Daoy (cell line): ENCODE results near the gene CYP4F2. TPM values are rescaled to one million over a fixed set of nuclear protein-coding genes. Genes with fewer than 3 reads are reported as not detected.
A peak's percentile ranks its signal among the peaks of the same experiment; 100 is the strongest.
"Not testable (repeated sequence)": the region's sequence is repeated elsewhere in the genome, so short reads cannot be mapped to it uniquely, and the experiment has no call there.

Experiments
- DNase-seq: peaks from one replicate; pipeline ENCODE4 v3.0.0-alpha.2; 2015; ENCODE audit warnings: low read depth
- total RNA-seq: library from RNA; depleted of rRNA; stranded (reverse); fragments of >200 nt; shearing (Covaris generic); gene quantifications from 2 replicates; pipeline ENCODE4 v1.2.3, GENCODE V29; 2014

The CYP4F2 gene
- total RNA-seq, 1 experiment from 2014 or later: not detected

DNA sequence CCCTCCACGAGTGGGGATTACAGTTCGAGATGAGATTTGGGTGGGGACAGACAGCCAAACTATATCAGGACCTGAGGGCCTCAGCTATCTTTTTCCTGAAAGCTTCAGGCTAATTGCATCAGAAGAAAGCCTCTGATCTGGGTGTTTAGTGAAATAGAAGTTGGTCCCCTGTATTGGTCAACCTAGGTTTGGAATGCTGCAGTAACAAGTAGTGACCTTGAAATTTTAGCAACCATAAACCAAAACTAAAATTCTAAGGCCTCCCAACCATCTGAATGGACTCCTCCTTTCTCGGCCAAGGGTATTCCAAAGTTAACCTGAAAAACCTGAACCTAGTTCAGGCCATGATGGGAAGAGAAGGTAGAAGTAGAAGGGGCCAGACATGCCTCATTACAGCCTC lies 47.5 kb downstream of the CYP4F2 start:
- no peak for DNase-seq

DNA sequence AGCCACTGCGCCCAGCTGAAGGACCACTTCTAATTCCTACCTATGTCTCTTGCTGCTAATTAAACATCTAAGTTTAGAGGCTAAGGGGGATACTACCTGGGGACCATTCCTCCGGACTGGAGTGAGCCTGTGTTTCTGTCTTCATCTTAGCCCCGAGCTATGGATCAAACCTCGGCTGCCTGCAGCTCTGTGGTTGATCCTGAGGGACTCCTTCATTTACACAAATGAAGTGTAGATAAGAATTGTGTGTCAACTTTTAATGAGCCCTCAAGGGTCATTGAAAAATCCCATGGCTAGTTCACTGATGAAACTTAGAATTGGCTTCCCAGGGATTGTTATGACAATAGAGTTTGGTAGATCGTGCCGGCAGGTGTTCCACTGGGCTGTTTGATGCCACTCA lies 51.0 kb downstream of the CYP4F2 start:
- DNase-seq: no peak

DNA sequence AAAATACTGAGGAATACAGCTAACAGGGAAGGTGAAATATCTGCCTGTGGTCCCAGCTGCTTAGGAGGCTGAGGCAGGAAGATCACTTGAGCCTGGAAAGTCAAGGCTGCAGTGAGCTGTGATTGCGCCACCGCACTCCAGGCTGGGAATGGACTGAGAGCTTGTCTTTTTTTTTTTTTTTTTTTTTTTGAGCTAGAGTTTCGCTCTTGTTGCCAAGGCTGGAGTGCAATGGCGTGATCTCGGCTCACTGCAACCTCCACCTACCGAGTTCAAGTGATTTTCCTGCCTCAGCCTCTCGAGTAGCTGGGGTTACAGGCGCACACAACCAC lies 54.0 kb downstream of the CYP4F2 start:
- peak; percentile 63 for DNase-seq

DNA sequence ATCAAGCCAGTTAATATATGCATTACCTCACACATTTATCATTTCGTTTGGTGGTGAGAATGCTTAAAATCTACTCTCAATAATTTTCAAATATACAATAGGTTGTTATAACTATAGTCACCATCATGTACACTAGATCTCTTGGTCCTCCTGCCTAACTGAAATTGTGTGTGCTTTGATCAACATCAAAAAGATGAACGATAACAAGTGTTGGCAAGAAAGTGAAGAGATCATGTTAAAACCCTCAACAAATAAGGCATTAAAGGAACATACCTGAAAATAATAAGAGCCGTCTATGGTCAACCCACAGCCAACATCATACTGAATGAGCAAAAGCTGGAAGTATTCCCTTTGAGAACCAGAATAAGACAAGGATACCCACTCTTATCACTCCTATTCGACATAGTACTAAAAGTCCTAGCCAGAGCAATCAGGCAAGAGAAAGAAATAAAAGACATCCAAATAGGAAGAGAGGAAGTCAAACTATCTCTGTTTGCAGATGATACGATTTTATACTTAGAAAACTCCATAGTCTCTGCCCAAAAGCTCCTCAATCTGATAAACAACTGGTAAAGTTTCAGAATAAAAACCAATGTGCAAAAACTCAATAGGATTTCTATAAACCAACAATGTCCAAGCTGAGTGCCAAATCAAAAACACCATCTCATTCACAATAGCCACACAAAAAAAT lies 54.5 kb downstream of the CYP4F2 start:
- no peak for DNase-seq

DNA sequence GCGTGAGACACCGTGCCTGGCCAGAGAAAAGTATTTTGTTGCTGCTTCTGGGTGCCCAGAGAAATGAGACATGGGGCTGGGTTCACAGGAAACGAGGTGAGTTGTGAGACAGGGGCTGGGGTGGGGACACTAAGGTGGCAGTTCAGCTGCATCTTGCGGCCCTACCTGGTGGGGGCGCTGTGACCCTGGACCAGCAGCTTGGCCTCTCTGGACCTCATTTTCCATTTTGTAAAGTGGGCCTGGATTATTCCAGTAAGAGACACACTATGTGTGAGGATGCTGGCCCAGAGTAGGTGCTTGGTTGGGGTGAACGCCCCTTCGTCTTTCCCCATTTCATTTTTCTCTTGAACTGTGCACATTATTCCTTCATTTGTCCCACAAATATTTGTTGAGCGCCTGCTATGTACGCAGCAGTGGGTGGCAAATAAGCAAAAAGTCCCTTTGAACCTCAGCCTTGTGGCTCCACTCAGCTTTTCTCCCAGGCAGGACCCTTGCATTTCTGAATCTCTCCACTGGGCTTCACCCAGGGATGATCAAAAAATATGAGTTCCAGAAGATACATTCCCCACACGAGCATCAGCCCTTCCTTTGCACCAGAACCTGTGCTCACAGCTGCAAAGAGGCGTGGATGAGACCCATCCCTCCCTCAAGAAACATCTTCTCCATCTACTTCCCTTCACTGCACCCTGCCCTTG lies 55.9 kb downstream of the CYP4F2 start:
- peak; percentile 22 for DNase-seq

DNA sequence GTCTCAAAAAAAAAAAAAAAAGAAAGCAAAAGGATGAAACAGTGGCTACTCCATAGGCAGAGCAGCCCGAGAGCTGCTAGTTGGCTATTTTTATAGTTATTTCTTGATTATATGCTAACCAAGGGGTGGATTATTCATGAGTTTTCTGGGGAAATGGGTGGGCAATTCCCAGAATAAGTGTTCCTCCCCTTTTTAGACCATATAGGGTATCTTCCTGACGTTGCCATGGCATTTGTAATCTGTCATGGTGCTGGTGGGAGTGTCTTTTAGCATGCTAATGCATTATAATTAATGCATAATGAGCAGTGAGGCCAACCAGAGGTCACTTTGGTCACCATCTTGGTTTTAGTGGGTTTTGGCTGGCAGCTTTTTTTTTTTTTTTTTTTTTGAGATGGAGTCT lies 57.0 kb downstream of the CYP4F2 start:
- no peak for DNase-seq

DNA sequence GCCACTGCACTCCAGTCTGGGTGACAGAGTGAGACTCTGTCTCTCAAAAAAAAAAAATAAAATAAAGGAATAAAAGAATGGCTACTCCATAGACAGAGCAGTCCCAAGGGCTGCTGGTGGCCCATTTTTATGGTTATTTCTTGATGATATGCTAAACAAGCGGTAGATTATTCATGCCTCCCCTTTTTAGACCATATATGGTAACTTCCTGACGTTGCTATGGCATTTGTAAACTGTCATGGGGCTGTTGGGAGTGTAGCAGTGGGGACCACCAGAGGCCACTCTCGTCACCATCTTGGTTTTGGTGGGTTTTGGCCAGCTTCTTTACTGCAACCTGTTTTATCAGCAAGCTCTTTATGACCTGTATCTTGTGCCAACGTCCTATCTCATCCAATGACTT lies 58.0 kb downstream of the CYP4F2 start:
- not testable (repeated sequence) for DNase-seq

DNA sequence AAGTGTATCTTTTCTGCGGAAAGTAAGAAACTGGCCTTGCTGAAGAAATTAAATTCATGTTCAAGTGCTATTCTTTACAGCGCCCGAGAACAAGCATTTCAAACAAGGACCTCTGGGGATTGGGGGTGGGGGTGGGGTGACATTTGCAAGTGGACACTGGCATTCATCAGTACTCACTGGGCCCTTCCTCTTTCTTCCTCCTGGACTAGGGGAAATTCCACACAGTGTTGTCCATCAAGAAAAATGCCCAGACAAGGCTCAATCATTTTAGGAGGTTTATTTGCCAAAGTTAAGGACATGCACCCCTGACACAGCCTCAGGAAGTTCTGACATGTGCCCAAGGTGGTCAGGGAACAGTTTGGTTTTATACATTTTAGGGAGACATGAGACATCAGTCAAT lies 59.5 kb downstream of the CYP4F2 start:
- no peak for DNase-seq

DNA sequence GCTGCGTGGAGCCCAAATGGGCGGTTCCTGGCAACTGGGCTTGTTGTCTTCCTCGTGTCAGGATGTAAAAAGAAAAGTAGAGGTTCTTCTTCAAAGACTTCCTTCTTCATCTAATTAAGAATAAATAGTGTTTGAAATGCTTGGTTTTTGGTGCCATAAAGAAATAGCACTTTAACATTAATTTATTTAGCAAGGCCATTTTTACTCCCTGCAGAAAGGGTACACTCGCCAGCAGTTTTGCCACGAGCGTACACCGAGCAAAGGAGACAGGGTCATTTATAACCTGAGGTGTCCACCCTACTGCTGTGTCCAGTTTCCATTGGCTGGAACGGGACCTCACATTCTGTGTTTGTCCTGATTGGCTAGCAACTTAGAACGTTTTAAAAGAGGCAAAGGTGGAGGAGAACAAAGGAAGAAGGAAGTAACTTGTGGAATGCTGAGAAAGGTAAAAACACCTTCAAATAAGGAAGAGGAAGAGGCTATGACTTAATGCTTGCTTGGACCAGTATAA lies 60.6 kb downstream of the CYP4F2 start:
- DNase-seq: peak; percentile 79

DNA sequence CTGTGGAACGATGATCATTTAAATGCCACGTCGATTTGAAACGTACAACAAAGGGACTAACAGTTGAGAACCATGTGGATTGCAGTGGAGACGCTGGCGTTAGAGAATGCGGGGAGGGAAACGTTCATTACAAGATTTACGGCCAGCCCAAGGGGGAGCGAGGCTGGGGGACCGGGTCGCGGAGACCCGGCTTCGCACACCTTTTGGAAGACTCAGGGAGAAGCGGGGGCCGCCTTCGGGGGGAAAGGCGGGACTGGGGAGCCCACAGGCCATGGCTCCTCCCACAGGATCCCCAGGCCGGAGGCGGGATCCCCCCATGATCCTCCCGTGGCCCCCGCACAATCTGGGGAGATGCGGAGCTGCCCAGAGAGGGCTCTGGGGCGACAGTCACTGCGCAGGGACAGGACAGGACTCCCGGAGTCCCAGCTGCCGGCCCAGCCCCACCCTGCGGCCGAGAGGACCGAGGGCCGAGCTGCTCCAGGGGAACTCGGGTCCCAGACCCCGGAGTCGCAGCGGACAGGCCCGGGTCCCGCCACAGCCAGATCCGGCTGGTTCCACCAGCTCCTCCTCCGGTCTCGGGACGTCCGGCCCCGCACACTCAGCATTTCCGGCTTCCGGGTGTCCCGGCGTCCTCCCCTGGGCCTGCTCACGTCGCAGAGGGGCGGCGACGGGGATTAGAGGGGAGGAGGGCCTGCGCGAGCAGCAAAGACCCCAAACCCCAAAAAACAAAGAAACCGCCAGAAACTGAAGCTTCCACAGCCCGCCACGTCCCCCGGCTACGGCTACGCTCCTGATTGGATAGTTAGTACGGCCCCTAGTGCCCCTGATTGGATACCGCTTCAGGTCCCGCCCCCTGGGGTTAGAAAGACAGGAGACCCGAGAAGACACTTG lies 61.3 kb downstream of the CYP4F2 start:
- DNase-seq: peak; percentile 98

DNA sequence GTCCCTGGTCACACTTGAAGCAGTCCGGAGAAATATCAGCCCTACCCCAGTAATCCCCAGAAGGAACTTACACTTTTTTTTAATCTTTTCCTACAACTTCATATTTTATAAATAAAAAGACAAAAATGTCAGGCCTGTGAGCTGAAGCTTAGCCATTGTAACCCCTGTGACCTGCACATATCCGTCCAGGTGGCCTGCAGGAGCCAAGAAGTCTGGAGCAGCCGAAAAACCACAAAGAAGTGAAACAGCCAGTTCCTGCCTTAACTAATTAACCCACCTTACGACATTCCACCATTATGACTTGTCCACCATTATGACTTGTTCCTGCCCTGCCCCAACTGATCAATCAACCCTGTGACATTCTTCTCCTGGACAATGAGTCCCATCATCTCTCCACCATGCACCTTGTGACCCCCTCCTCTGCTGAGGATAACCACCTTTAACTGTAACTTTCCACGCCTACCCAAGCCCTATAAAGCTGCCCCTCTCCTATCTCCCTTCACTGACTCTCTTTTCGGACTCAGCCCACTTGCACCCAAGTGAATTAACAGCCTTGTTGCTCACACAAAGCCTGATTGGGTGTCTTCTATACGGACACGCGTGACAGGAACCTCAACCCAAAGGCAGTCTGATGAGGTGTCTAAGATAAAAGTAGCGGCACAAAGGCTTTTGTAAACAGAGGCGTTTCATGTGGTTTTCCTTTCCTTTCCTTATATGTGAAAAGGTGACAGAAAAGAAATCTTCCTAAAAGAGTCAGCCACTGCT lies 62.1 kb downstream of the CYP4F2 start:
- DNase-seq: peak; percentile 39

DNA sequence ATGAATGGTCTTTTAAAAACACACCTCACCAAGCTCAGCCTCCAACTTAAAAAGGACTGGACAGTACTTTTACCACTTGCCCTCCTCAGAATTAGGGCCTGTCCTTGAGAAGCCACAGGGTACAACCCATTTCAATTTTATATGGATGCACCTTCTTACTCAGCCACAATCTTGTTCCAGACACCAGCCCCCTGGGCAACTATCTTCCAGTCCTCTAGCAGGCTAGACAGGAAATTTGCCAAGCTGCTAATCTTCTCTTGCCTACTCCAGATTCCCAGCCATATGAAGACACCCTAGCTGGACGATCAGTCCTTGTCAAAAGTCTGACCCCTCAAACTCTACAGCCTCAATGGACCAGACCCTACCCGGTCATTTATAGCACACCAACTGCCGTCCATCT lies 63.6 kb downstream of the CYP4F2 start:
- DNase-seq: not testable (repeated sequence)

DNA sequence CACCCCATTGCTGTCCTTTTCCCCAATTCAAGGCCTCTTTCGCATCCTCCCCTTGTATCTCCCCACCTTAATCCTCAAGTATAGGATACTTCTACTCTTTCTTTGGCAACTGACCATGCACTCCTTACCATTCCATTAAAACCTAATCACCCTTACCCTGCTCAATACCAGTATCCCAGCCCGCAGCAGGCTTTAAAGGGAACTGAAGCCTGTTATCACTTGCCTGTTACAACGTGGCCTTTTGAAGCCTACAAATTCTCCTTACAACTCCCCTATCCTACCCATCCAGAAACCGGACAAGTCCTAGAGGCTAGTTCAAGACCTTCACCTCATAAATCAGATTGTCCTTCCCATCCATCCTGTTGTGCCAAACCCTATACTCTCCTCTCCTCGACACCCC lies 66.2 kb downstream of the CYP4F2 start:
- no peak for DNase-seq

DNA sequence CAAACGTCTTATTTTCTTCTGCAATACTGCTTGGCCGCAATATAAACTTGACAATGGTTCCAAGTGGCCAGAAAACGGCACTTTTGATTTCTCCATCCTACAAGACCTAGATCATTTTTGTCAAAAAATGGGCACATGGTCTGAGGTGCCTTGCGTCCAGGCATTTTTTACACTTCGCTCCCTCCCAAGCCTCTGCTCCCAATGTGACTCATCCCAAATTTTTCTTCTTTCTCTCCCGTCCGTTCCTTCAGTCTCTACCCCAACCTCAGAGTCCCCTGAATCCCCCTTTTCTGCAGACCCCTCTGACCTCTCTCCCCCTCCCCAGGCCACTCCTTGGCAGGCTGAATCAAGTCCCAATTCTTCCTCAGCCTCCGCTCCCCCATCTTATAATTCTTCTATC lies 68.1 kb downstream of the CYP4F2 start:
- no peak for DNase-seq

DNA sequence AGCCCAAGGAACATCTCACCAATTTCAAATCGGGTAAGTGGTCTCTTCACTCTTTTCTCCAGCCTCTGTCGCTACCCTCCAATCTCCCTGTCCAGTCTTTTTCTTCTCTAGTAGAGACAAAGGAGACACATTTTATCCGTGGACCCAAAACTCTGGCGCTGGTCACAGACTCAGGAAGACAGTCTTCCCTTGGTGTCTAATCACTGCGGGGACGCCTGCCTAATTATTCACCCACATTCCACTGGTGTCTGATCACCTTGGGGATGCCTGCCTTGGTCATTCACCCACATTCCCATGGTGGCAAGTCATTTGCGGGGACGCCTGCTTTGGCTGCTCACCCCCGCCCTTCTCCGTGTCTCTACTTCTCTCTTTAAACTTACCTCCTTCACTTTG lies 68.6 kb downstream of the CYP4F2 start:
- peak; percentile 56 for DNase-seq

DNA sequence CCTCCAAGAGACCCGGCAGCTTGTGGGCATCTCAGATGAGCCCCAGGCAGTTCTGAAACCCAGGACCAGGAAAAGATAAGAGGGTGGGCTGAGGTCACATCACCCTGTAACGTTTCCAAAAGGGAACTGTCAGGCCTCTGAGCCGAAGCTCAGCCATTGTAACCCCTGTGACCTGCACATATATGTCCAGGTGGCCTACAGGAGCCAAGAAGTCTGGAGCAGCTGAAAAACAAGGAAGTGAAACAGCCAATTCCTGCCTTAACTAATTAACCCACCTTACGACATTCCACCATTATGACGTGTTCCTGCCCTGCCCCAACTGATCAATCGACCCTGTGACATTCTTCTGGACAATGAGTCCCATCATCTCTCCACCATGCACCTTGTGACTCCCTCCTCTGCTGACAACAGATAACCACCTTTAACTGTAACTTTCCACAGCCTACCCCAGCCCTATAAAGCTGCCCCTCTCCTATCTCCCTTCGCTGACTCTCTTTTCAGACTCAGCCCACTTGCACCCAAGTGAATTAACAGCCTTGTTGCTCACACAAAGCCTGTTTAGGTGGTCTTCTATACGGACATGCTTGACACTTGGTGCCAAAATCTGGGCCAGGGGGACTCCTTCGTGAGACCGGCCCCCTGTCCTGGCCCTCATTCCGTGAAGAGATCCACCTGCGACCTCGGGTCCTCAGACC lies 69.1 kb downstream of the CYP4F2 start:
- peak; percentile 15 for DNase-seq

DNA sequence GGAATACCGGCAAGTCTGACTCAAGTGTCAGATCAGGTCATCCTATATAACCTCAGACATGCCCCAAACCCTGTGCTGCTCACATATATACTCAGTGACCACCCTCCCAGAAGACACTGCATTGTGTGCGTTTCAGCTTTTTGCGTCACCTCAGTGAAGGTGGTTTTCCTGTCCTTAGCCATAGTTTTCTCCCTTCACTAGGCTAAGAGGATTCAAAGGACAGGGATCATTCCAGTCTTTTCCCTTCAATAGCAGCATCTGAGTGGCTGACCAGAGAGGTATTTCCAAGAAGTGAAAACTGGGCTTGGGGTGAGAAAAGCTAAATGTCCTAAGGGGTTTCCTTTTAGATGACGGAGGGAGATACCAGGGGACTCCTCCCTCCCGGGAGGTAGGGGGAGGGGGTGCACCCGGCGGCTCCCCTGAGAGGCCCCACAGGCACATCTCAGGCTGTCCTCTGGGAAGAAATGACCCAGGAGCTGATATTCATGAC lies 69.7 kb downstream of the CYP4F2 start:
- no peak for DNase-seq
